EH (cell line): Measurements from ENCODE around the gene F7.

Experiments used
- DNase-seq: peaks from one replicate; pipeline ENCODE4 v3.0.0-alpha.2; 2015; ENCODE audit warnings: low read depth

The F7 gene

GRCh38 chr13:113138792-113139551 lies 33.4 kb downstream of the F7 start:
- DNase-seq, result no peak

- no peak for DNase-seq
Measured at GRCh38 chr13:113139577-113139976, 34.0 kb downstream of the F7 start.

DNA sequence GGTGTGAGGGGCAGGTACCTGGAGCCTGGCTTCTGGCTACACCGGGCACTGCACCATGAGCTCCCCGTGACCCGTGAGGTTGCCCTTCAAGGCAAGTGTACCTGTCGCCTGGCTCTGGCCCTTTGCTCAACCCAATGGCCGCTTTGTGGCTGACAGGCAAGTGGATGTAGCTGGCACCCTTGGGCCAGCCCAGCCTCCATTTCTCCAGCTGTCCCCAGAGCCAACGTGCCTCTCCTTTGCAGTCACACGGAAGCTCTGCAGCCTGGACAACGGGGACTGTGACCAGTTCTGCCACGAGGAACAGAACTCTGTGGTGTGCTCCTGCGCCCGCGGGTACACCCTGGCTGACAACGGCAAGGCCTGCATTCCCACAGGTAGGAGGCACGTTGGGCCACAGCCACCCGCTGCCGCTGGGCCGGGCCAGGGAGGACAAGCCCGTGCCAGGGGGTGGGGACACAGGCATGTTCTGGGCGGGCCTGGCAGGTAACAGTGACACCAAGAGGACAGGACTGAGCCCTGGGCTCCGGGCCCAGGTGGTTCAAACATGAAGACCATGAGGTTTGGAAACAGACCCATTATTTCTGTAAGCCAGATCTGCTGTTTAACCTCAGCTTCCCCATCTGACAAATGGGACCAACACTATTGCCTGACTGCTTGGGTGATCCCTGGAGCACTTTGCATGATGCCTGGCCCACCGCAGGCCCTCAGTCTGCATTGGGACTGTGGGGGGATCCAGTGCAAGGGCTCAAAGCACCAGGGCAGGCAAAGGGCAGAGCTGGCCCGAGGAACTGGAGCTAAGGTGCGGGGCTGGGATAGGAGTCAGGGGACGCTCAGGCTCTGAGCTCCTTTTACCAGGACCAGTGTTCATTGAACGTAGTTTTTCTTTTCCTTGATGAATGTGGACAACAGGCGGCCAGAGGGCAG lies 35.3 kb downstream of the F7 start:
- no peak for DNase-seq

DNA sequence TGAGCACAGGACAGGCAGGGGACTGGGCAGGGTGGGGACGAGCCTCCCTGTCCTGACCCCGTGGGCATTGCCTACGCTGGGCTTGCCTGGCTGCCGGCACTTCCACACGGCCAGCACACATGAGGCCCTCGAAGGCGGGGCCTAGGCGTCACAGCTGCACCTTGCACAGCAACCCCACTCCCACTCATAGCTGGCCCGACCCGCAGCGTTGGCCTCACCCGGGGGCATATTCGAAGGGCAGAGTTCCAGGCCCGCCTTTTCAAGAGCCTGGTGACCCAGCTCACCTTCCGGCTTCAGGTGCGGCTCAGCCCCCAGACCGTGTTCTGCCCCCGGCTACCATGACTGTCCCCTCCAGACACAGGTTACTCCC lies 36.0 kb downstream of the F7 start:
- no peak for DNase-seq

DNA sequence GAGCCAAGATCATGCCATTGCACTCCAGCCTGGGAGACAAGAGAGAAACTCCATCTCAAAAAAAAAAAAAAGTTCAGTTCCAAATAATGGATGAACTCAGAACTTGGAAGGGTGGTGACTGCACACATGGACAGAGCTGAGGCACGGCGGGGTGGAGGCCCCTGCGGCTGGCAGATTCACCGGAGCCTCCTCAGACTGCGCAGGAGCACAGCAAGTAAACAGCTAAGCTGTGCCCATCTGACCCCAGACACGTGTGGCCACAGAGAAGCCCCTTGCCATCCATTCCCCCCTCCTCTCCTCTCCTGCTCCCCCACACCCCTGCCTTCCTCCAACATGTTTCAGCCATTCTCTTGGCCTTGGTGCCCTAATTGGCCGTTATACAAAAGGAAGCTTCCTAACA lies 37.3 kb downstream of the F7 start:
- no peak for DNase-seq

GRCh38 chr13:113143466-113144254 lies 38.1 kb downstream of the F7 start:
- DNase-seq, result no peak

- no peak for DNase-seq
Measured at GRCh38 chr13:113144255-113144629, 38.7 kb downstream of the F7 start.

- no peak for DNase-seq
Measured at GRCh38 chr13:113145496-113145895, 39.9 kb downstream of the F7 start.

- DNase-seq, result no peak
Measured at GRCh38 chr13:113145911-113146598, 40.5 kb downstream of the F7 start.

DNA sequence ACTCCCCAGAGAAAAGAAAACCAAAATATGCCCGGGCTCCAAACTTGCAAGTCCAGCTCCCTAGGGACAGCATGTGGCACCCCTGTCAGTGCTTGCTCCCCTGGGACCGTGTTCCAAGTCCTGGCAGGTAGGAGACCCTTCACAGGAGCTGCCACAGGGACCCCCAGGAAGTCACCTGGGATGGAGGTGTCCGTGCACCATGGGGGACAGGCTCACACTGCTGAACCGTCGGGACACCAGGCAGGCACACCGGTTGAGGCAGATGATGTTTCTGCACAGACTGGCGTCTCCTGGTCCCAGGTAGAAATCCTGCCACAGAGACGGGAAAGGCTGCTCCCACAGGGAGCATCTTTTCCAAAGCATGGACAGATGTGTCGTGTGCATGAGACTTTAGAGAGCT lies 41.2 kb downstream of the F7 start:
- DNase-seq, result no peak

GRCh38 chr13:113147206-113147605 lies 41.6 kb downstream of the F7 start:
- DNase-seq, result no peak

GRCh38 chr13:113148407-113148806 lies 42.8 kb downstream of the F7 start:
- DNase-seq, result no peak

DNA sequence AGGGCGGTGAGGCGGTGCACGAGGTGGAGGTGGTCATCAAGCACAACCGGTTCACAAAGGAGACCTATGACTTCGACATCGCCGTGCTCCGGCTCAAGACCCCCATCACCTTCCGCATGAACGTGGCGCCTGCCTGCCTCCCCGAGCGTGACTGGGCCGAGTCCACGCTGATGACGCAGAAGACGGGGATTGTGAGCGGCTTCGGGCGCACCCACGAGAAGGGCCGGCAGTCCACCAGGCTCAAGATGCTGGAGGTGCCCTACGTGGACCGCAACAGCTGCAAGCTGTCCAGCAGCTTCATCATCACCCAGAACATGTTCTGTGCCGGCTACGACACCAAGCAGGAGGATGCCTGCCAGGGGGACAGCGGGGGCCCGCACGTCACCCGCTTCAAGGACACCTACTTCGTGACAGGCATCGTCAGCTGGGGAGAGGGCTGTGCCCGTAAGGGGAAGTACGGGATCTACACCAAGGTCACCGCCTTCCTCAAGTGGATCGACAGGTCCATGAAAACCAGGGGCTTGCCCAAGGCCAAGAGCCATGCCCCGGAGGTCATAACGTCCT lies 43.4 kb downstream of the F7 start:
- DNase-seq, result no peak

GRCh38 chr13:113149711-113150549 lies 44.3 kb downstream of the F7 start:
- no peak for DNase-seq

GRCh38 chr13:113150550-113151365 lies 45.2 kb downstream of the F7 start:
- DNase-seq, result no peak

GRCh38 chr13:113151745-113152690 lies 46.4 kb downstream of the F7 start:
- DNase-seq, result peak; percentile 67

DNA sequence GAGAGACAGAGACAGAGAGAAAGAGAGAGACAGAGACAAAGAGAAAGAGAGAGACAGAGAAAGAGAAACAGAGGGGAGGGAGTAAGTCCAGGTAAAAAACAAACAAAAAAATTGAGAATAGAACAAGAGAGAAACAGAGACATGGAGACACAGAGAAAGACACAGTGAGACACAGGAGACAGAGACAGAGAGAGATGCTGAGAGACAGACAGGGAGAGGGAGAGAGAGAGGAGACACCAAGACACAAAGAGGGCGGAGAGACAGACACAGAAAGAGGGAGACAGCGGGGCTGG lies 47.0 kb downstream of the F7 start:
- DNase-seq, result no peak

DNA sequence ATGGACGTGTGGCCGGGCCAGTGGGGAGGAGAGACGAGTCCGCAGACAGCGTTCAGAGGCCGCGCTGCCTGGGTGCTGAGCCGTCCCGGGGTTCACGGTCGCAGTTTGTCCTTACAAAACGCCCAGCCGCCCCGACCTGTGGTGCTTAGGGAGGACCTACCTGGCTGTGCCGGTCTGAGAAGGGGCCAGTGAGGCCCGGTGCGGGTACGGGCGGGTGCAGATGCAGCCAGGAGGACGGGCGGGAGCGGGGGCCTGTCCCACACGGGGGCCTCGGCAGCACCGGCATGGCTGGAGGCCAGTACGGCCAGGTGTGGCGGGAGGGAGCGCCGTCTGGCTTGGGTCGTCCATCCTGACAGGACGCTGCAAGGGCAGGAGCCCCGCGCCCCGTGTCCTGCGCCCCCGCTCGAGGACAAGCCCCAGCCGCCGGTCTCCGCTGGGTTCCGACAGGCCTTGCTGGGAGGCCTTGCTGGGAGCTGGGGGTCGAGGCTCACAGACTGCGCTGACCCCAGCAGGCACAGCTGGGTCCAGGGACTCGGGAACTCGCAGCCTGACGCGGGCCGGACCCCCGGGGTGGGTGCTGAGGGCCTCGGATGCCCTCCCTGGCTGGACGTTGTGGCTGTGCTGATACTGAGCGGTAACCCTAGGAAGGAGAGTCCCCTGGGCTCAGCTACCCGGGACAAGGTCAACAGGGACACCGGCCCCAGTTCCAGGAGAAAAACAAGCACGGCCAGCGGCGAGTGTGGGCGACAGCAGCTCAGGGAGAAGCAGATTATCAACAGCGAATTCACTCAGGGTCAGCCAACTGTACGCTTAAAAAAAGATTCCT lies 47.6 kb downstream of the F7 start:
- no peak for DNase-seq
